GM19452 (cell line): ENCODE measurements around the gene LAX1.
"Not testable (repeated sequence)": the region's sequence is repeated elsewhere in the genome, so short reads cannot be mapped to it uniquely, and the experiment has no call there.

ENCODE experiments used
- ATAC-seq: cut with Tn5 transposase; IDR thresholded peaks from one replicate; pipeline ENCODE4 v1.9.1; 2021; ENCODE audit not compliant: unreplicated experiment

Gene LAX1

GRCh38 chr1:203768256-203768655 lies 3.3 kb downstream of the LAX1 start:
- ATAC-seq = no peak

- no peak for ATAC-seq
Measured at GRCh38 chr1:203769505-203770343, 4.7 kb downstream of the LAX1 start.

- no peak for ATAC-seq
Measured at GRCh38 chr1:203771901-203772301, 6.9 kb downstream of the LAX1 start.

DNA sequence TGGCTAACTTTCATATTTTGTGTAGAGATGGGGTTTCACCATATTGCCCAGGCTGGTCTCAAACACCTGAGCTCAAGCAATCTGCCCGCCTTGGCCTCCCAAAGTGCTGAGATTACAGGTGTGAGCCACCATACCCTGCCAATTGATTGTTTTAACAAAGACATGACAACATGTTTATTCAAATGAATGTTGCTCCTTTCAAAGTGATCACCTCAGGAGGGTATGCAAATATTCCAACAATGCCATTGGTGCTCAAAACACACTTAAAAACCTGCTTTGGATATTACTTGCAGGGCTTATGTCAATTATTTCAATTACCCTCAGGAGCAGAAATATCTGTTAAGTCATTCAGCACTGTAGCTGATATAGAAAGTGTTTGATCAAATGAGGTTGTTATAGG lies 7.9 kb downstream of the LAX1 start:
- no peak for ATAC-seq

DNA sequence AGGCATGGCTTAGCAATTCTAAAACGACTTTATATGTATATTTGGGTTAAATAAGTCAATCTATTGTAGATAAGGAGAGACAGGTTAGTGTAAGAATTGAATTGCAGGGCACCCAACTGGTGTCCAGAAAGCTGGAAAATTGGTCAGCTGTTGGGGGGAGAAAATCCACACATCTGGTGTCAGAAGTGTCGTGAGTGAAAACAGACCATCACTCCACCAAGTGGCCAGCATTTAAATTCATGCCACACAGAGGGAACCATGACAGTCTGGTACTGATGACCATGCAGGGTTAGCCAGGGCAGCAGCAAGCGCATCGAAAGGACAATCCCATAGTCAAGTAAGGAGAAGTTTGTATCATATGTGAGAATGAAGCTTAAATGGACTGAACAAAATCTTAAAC lies 11.7 kb downstream of the LAX1 start:
- no peak for ATAC-seq

GRCh38 chr1:203777596-203777995 lies 12.6 kb downstream of the LAX1 start:
- no peak for ATAC-seq

DNA sequence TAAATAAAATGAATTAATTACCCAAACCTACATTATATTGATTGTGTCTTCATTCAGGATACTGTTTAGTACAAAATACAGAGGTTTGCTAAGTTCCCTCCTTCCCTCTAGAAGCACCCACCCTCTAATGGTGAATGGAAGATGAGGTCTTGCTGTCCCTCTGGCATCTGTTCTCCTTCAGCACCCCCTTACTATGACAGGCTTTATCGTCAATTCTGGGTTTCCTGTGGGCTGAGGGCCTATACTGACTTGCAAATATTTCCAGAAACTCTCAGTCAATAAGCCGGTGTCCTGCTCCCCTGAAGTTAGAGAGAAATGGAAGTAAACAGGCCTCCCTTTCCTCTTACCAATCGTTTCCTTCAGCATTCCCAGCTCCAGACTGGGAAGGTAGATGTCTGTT lies 13.2 kb downstream of the LAX1 start:
- no peak for ATAC-seq

- ATAC-seq = no peak
Measured at GRCh38 chr1:203778789-203779188, 13.8 kb downstream of the LAX1 start.

GRCh38 chr1:203781962-203782361 lies 17.0 kb downstream of the LAX1 start:
- no peak for ATAC-seq

GRCh38 chr1:203789966-203790365 lies 25.0 kb downstream of the LAX1 start:
- ATAC-seq = no peak

- no peak for ATAC-seq
Measured at GRCh38 chr1:203791498-203791897, 26.5 kb downstream of the LAX1 start.

- ATAC-seq = no peak
Measured at GRCh38 chr1:203792486-203792885, 27.5 kb downstream of the LAX1 start.

GRCh38 chr1:203793561-203793960 lies 28.6 kb downstream of the LAX1 start:
- not testable (repeated sequence) for ATAC-seq

DNA sequence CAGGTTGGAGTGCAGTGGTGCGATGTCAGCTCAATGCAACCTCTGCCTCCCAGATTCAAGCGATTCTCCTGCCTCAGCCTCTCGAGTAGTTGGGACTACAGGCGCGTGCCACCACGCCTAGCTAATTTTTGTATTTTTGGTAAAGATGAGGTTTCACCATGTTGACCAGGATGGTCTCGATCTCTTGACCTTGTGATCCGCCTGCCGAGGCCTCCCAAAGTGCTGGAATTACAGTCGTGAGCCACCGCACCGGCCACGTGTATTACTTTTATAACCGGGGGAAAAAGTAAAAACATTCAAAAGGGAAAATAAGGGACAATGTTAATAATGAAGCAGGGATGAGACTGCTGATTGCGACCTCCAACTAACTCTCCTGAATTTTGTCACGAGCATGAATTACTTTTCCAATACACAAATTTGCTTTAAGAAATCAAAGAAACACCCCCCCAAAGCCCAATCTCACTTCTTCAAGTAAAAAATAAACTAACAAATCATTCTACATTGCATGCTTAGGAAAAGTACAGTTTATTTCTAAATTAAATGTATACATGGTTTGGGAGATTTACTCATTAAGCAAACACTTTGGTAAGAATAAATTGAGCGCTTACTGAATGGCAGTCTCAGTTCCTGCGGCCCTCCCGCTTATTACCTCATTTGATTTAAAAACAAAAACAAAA lies 29.9 kb downstream of the LAX1 start:
- ATAC-seq = no peak

DNA sequence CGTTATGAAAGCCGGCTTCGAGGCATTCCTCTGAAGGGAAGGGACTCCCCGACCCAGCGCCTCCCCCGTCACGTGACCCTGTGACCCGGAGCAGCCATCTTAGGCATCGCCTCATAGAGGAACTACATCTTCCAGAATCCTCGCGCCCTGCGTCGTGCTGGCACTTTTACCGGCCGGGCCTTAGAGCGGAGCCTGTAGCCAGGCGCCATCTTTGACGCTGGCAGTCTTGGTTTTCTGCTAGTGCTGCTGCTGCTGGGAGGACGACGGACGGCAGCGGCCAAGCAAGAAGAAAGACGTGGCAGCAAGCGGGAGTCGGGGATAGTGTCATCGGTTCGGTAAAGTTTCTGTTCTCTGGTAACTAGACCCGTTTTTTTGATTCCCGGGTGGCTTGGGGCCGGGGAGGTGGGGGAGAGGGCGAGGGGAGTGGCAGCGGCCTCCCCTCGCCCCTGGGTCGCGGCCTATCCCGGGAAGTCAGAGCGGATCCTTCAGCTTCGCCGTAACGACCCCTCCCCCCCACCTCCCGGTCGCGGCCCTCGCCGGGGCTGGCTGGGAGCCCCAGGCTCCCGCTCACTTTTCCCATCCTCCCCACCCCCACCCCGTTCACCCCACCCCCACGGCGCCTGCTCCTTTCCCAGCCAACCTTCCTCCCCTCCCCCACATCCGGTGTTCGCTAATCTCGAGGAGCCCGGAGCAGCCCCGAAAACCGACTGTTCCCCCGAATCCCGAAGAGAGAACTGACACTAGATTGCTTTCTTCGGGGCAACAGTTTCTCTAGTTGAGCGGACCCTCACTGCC lies 30.7 kb downstream of the LAX1 start, which contains the start of the genes ZBED6 and ZC3H11A:
Gene ZBED6, plus strand, starts transcription at position 183 of the 795 bp plus-strand sequence. CDS start 1,900 bp downstream, outside the sequence.
Gene ZC3H11A, plus strand, starts transcription at position 183 of the 795 bp plus-strand sequence. CDS start 21,448 bp downstream, outside the sequence.
- ATAC-seq = peak; percentile 95

GRCh38 chr1:203796236-203796605 lies 31.2 kb downstream of the LAX1 start:
- peak; percentile 24 for ATAC-seq

- no peak for ATAC-seq
Measured at GRCh38 chr1:203797216-203797615, 32.2 kb downstream of the LAX1 start.

GRCh38 chr1:203797948-203798655 lies 33.1 kb downstream of the LAX1 start:
- no peak for ATAC-seq

DNA sequence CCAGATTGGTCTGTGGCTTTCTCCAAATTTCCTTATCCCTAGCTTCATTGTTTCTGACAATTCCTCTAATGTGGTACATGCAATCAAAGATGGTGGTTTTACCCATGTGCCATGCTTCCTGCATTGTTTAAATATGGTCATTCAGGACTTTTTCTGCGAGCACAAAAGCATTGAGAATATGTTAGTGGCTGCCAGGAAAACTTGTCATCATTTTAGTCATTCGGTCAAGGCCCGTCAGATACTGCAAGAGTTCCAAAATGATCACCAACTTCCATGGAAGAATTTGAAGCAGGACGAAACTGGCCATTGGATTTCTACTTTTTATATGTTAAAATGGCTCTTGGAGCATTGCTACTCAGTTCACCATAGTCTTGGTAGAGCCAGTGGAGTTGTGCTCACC lies 34.2 kb downstream of the LAX1 start:
- ATAC-seq = no peak

DNA sequence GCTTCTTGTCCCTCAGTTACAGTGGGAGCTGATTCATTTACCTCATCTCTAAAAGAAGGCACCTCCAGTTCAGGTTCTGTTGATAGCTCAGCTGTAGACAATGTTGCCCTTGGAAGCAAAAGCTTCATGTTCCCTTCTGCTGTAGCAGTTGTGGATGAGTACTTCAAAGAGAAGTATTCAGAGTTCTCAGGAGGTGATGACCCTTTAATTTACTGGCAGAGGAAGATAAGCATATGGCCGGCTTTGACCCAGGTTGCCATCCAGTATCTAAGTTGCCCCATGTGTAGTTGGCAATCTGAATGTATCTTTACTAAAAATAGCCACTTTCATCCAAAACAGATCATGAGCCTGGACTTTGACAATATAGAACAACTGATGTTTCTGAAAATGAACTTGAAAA lies 35.0 kb downstream of the LAX1 start:
- ATAC-seq = no peak

DNA sequence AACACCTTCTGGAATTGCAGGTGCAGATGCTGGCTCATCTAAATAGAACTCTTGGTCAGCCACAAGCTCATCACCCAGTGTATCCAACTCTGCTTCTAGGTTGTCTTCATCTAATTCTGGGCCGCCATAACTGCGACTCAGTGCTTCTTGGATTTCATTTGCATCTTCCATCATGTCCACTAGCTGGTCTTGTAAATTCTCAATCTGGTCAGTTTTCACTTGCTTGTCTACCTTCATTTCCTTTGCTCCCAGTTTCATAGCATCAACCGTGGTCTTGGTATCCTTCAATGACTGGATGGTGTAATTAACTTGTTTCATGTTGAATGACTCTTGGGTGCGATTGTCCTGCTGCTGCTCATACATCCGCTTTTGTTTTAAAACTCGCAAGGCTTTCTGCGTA lies 40.7 kb downstream of the LAX1 start:
- ATAC-seq = no peak
